Activated naive CD4-positive, alpha-beta T cell treated with anti-CD3 and anti-CD28 coated beads, Interleukin-2, amount 50 U/mL, for 72 hours (primary cell): ENCODE results near the gene SEMA5A. TPM values are rescaled to one million over a fixed set of nuclear protein-coding genes. Genes with fewer than 3 reads are reported as not detected.

ENCODE experiments used
- ATAC-seq, 2 donors: fragments of 150-1000 bp; cut with Tn5 transposase; 2 replicates each; pipeline ENCODE4 v1.10.0; 2021; ENCODE audit warnings: mild to moderate bottlenecking in 2 of 2, moderate library complexity in 2 of 2
- DNase-seq, 2 donors: peaks; one replicate each; pipeline ENCODE4 v3.0.0; 2021 to 2022; ENCODE audit warnings: low spot score in 2 of 2
- H3K27ac Mint-ChIP-seq, 2 donors: one replicate each; pipeline ENCODE4 v1.8.0; 2022; ENCODE audit warnings: mild to moderate bottlenecking in 2 of 2, mixed read lengths in 2 of 2
- H3K36me3 Mint-ChIP-seq, 2 donors: one replicate each; pipeline ENCODE4 v1.8.0; 2022; ENCODE audit warnings: mixed read lengths in 2 of 2
- H3K9me3 Mint-ChIP-seq, 2 donors: one replicate each; pipeline ENCODE4 v1.8.0; 2022; ENCODE audit warnings: mixed read lengths in 2 of 2
- total RNA-seq, 2 donors: library from RNA; stranded (reverse); gene quantifications; one replicate each; pipeline ENCODE4 v1.2.3, GENCODE V29; 2022

SEMA5A gene
- total RNA-seq, 2 donors from 2014 or later: not detected

DNA sequence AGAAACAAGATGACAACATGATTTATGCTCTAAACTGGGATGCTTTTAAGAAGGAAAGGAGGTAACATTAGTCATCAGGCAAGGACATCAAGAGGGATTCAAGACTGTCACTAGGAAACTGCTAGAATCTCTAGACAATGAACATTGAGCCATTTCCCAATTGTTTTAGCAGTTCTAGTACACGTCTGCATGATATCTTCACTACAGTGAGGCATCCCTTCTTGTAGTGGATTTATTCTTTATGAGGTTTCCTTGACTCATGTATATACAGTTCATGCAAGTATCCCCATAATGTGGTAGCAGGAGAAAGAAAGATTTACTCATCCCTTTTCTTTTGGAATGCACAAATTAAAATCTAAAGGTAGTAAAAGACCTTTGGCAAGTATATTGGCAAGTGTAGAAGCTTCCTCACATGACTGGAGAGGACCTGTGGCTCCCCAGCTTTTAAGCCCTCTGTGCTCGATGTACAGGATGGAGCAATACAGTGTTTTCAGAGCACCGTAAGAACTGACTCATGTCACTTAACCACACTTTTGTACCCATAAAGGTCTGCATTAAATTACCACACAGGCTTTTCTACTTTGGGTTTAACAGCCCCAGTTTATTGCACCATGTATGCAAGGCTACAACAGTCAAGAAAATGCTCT, 335.9 kb downstream of the SEMA5A start:
- H3K9me3 Mint-ChIP-seq: peaks cover 10 to 13% of the 10 kb centered on the region in 2 donors
- no peak for DNase-seq
- H3K36me3 Mint-ChIP-seq: no peaks in the 10 kb centered on the region
- no peak overlapping the region for H3K27ac Mint-ChIP-seq
- ATAC-seq: no peak

DNA sequence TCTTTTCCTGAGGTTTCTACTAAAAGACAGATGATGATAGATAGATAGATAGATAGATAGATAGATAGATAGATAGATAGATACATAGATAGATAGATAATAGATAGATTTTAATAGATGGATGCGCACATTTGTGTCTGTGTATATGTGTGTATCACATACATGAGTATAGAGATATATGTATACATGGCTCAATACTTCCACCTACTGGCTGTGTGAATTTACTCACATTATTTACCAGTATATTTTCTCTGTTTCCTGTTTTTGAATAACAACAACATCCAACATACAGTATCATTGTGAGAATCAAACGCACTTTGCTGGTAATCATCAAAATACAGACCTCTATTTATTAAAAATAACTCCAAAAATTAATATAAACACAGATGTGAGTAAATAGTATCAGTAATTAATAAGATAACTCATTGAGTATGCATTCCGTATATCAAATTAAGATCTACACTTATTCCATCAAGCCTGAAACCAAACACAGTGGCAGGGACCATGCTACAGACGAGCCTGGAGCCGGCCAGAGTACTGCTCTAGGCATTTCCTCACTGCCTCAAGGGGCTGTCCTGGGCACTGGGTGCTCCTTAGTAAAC, 338.0 kb downstream of the SEMA5A start:
- Mint-ChIP-seq H3K9me3 (no peaks in the 10 kb centered on the region), H3K36me3 (no peaks in the 10 kb centered on the region), H3K27ac (no peak overlapping the region)
- peak in 1 of 2 donors; percentile 51 for ATAC-seq
- DNase-seq: no peak

DNA sequence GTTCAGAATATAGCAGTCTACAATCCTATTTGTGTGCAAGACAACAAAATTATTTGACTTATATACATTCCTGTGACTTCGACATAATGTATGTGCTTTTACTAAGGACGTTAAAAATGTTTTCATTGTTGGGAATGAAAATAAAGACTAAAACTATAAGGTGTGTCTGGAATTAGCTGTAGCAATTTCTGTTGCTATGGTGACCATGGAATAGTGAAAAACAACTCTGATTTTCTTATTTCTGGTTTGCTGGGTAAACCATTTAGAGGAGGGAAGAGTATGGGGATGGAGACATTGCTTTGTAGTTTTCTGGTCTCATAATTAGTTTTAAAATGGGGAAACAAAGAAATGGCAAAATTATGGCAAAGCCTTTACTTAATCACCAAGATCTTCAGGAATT, 343.2 kb downstream of the SEMA5A start:
- H3K27ac Mint-ChIP-seq: no peak overlapping the region
- no peaks in the 10 kb centered on the region for H3K36me3 Mint-ChIP-seq
- DNase-seq: no peak
- no peaks in the 10 kb centered on the region for H3K9me3 Mint-ChIP-seq
- no peak for ATAC-seq

DNA sequence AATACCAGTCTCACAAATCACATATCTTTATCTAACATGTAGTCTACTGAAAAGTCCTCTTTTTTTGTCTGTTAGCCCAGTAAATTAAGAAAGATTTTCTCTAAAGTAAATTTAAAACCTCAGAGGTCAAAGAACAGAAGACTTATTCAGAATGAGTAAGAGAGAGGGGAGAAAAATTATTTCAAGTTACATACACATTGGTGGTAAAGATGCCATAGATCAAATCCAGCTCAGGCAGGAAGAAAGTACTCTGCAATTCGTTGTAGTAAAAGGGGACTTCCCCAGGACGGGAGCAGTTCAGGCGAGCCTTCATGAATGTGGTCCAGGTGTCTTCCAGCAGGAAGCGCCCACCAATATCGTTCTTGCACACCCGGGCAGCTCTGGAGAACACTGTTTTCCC, 344.1 kb downstream of the SEMA5A start:
- no peak for ATAC-seq
- Mint-ChIP-seq H3K27ac (no peak overlapping the region), H3K36me3 (no peaks in the 10 kb centered on the region), H3K9me3 (no peaks in the 10 kb centered on the region)
- no peak for DNase-seq

DNA sequence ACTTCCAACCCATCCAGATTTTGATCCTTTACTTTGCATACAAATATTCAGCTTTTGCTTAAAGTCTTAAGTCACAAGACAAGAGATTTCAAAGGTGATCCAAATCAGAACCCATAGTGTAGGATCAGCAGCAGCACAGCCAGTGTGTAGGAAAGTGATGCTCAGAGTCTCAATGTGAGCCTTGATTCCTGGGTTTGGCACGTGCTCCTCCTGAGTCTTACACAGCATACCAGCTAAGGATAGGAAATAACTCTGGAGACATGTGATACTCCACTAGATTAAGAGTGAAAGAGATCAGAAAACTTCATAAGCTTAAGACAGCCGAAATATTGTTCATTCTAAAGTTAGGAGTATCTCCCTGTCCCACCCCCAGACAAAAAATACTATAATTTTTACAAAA, 344.9 kb downstream of the SEMA5A start:
- ATAC-seq (no peak), DNase-seq (no peak)
- Mint-ChIP-seq H3K36me3 (no peaks in the 10 kb centered on the region), H3K9me3 (no peaks in the 10 kb centered on the region), H3K27ac (no peak overlapping the region)

DNA sequence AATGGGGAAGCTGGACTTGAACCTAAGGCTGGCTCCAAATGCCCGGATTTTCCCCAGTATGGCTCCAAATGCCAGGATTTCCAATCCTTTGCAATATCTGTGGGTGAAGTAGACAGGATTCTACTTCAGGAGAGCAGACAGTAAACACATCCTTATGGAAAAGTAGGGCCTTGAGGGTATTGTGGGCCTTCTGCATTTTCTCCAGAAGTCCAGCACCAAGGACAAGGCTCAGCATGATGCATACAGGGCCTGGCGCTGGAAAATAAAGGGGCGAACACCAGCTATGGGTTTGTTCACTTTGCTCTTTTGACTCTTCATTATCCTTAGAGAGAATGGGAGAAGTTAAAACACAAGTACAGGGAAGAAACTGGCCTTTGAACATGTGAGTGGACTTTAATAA, 347.5 kb downstream of the SEMA5A start:
- peaks cover 0 to 5% of the 10 kb centered on the region in 2 donors for H3K36me3 Mint-ChIP-seq
- no peaks in the 10 kb centered on the region for H3K9me3 Mint-ChIP-seq
- DNase-seq (no peak), ATAC-seq (no peak)
- H3K27ac Mint-ChIP-seq: no peak overlapping the region

DNA sequence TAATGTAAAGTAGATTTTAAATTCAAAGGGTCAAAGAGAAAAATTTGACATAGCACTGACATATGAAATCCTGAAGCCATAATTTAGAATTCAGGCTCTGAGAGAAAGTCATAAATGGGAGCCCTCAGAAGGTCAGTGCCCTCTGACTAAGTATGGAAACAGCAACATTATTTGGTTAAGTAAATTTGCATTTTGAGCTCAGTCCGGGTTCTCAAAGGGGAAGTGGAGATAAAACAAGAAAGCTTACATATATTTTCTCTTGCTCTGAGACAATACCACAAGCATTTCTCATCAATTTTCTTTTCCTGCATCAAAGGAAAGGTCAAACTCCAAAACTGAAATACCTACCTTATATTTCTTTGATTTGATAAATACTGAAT, 348.0 kb downstream of the SEMA5A start:
- Mint-ChIP-seq H3K9me3 (no peaks in the 10 kb centered on the region), H3K27ac (no peak overlapping the region), H3K36me3 (peaks cover 0 to 5% of the 10 kb centered on the region in 2 donors)
- DNase-seq (no peak), ATAC-seq (no peak)

DNA sequence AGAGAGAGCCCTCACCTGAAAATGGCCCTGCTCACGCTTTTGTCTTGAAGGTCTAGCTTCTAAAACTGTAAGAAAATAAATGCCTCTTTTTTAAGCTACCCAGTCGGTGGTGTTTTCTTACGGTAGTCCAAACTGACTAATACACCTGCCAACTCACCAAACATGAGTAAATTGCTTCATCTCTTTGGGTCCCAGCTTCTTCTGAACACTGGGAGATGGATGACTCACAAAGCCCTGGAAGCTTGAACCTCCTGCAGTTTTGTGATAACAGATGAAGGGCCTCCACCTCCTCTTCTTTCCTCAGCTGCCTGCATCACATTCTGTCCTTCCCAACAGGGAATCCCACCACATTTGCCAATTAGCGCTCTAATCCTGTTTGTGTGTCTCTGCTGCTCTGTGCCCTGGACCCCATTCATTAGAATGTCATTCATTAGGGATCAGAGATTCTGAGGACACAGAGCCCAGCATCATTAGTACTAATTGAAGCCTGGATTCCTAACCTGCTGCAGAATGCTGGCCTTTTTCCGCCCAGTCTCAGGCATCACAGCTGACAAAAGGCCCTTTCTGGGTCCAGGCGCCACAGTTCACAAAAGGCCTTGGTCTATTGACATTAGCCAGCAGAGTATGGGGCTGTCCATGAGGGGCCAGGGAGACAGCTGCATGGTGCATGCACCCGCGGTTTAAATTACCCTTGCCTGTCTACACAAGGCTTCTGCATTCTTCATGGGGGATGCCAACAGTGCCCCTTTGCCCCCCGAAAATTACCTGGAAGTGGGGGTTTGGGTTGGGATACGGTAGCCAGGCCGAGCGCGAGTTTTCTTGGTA, 349.3 kb downstream of the SEMA5A start:
- ATAC-seq (no peak), DNase-seq (no peak)
- Mint-ChIP-seq H3K36me3 (peaks cover 0 to 5% of the 10 kb centered on the region in 2 donors), H3K9me3 (peaks cover 0 to 4% of the 10 kb centered on the region in 2 donors), H3K27ac (no peak overlapping the region)

DNA sequence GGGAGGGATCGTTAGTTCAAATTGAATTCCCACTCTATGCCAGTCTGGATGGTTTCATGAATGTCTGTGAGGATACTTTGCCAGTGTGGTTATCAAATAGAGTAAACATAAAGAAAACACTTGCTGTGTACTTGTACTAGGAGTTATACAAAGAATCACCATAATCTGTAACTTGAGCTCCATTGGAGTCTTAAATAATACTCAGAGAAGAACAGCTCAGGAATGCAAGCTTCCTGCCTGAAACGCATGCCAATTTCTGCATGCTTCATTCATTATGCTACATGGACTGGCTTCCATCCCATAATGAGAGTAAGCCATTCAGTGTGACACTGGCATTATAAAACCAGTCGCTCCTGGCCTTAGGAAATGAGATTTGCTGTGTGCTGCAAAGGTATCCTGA, 351.4 kb downstream of the SEMA5A start:
- no peak for ATAC-seq
- no peak for DNase-seq
- H3K27ac Mint-ChIP-seq: no peak overlapping the region
- peaks cover 0 to 5% of the 10 kb centered on the region in 2 donors for H3K36me3 Mint-ChIP-seq
- peaks cover 0 to 8% of the 10 kb centered on the region in 2 donors for H3K9me3 Mint-ChIP-seq

DNA sequence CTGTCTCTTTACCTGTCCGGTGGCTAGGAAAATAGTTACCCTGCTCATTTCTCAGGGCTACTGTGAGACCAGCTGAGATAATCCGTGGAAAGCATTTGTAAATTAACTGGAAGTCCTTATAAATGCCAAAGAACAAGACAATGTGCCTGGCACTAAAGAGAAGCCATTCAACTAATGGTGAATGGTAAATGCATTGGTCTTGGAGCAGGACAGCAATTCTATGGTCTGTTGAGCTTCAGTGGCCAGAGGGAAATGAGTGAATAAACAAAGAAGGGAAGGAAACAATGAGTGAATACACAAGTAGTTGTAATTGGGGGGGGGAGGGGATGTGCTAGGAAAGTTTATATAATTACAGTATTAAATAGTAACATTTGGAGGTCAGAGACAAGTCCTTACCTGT, 353.6 kb downstream of the SEMA5A start:
- H3K36me3 Mint-ChIP-seq: peaks cover 0 to 10% of the 10 kb centered on the region in 2 donors
- DNase-seq (no peak), ATAC-seq (no peak)
- H3K27ac Mint-ChIP-seq: no peak overlapping the region
- peaks cover 6 to 17% of the 10 kb centered on the region in 2 donors for H3K9me3 Mint-ChIP-seq

DNA sequence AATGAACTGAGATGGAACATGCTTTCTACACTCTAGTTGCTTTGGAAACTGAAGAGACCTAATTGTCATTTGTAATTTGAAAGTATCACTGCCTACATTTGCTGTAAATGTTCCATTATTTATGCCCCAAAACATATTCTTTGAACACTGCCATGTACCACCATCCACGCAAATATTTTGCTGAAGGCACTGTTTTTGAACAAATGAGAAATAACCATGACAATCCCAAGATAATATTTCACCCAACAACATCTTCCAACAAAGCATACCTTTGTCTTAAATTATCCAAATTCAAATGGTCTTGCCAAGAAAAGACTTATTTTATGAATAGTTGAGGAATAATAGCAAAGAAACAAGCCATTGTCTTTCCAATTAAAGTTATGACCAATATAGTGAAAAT, 356.2 kb downstream of the SEMA5A start:
- Mint-ChIP-seq H3K36me3 (peaks cover 0 to 10% of the 10 kb centered on the region in 2 donors), H3K9me3 (peaks cover 10 to 18% of the 10 kb centered on the region in 2 donors), H3K27ac (no peak overlapping the region)
- DNase-seq (no peak), ATAC-seq (no peak)

DNA sequence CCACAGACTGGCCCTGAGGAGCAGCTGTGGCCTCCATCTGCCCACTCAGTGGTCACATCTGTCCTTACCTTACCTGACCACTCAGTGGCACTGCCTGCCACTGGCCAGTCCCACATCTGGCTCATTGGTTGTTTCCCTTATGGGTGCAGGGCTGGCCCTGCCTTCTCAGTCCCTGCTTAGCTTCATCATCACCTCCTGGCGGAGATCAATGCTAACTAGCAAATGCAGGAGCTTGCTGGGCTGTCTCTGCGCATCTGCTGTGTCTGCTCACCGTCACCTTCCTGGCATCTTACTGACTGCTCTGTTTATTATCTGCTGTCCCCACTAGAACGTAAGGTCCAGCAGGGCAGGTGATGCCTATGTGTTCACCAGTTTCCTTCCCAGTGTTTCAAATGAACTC, 356.9 kb downstream of the SEMA5A start:
- peaks cover 10 to 18% of the 10 kb centered on the region in 2 donors for H3K9me3 Mint-ChIP-seq
- H3K36me3 Mint-ChIP-seq: peaks cover 0 to 6% of the 10 kb centered on the region in 2 donors
- DNase-seq (no peak), ATAC-seq (no peak)
- H3K27ac Mint-ChIP-seq: no peak overlapping the region

DNA sequence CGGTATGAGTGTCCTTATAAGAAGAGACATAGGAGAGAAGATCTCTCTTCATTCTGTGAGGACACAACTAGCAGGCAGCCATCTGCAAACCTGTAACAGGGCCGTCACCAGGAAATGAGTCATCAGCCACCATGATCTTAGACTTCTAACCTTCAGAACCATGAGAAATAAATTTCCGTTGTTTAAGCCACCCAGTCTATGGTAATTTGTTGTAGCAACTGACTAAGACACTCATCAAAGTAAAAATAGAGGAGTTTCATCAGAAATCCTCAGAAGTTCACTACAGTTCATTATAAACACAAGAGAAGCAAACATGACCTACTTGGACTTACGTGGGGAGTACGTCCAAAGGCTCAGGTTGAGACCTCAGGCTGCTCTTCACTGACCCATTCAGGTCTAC, 357.7 kb downstream of the SEMA5A start:
- Mint-ChIP-seq H3K9me3 (peaks cover 10 to 22% of the 10 kb centered on the region in 2 donors), H3K27ac (no peak overlapping the region), H3K36me3 (peaks cover 0 to 5% of the 10 kb centered on the region in 2 donors)
- peak; percentile 29 to 85 for ATAC-seq
- DNase-seq: no peak

DNA sequence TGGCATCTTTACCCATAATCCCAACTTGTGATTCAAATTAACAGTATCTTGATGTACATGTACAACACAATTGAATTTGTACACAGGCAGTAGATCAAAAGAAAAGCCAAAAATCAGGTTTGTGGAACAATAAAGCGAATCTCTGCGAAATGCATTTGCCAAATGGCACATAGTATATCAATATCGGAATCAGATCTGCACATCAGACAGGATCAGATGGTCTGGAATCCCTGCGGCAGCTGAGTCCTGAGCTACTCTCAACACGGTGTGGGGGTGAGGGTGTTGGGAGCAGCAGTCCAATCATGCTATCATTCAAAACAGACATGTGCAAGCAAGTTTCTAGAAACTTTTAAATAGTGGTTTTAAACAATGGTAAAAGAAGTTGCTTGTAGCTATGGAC, 358.3 kb downstream of the SEMA5A start:
- H3K27ac Mint-ChIP-seq: no peak overlapping the region
- ATAC-seq: peak in 1 of 2 donors; percentile 5

DNA sequence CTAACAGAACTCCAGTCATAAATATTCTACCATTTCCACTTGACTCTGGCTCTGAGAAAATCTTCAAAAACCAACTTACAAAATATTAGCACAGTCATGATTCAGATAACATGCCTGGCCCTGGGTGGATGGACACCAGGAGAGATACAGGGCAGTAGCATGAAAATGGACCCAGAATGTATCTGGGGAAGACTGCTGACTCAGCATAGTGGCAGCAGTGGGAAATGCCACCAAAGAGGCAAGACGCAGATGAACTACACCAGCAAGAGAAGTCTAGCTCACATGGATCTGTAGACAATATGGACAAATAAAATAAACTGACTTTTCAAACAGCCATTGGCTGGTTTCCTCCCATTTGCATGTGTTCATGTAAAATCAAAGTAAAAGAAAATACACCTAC, 359.8 kb downstream of the SEMA5A start:
- peaks cover 0 to 5% of the 10 kb centered on the region in 2 donors for H3K36me3 Mint-ChIP-seq
- ATAC-seq (no peak), DNase-seq (no peak)
- no peak overlapping the region for H3K27ac Mint-ChIP-seq
- peaks cover 10 to 19% of the 10 kb centered on the region in 2 donors for H3K9me3 Mint-ChIP-seq

More for the DNA sequence above, 358.3 kb downstream of the SEMA5A start:
- H3K36me3 Mint-ChIP-seq: peaks cover 0 to 5% of the 10 kb centered on the region in 2 donors
- peaks cover 10 to 22% of the 10 kb centered on the region in 2 donors for H3K9me3 Mint-ChIP-seq
- DNase-seq: no peak

DNA sequence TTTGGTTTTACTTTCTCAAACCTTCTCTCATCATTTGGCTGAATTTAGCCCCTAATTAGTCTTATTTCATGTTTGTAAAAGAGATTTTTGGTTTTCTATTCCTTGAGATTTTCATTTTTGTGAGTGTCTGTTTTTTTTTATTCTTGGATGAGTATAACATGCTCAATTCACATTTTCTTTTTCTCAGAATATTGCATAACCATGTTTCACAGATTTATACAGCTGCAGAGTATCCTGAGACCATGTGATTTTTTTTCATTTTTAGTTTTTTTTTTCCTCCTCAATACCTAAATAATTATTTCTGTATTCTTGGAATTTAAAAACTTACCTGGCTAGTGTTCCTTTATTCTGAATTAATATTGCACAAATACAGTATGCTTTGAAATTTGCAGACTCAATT, 361.9 kb downstream of the SEMA5A start:
- ATAC-seq (no peak), DNase-seq (no peak)
- H3K27ac Mint-ChIP-seq: no peak overlapping the region
- H3K9me3 Mint-ChIP-seq: peaks cover 10 to 12% of the 10 kb centered on the region in 2 donors
- peaks cover 0 to 3% of the 10 kb centered on the region in 2 donors for H3K36me3 Mint-ChIP-seq

DNA sequence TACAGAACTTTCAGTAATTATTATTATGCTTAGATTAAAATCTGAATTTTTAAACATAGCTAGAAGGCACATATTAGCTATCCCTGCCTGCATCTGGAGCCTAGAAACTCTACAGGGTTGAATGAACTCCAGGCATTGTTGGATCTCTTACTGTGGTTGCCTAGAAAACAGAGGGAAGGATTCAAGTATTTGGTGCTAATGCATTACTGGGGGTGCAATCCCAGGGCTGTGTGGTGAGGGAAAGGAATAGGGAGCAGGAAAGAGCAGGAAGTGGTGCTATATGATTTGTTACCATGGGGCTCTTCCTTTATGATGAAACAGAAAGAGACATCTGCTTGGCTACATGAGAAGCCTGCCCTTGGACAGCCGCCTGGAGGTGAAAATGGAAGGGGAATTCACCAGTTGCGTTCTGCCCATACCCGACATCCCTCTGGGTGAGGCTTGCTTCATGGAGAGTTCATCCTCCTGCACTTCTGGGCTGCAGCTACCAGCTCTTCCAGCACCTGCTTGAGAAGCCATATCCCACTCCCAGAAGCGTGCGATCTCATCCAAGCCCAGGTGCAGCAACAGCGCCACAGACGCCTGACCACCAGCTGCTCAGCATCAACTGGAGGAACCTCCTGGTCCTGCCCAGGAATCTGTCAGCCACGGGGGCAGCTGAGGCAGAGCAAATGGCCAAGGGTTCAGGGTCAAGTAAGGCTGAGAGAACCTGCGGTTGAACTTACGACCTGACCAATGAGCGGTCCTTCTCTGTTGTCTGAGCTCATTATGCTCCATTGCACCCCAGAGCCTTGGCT, 362.8 kb downstream of the SEMA5A start:
- H3K9me3 Mint-ChIP-seq: peaks cover 9 to 10% of the 10 kb centered on the region in 2 donors
- DNase-seq (no peak), ATAC-seq (no peak)
- H3K27ac Mint-ChIP-seq: no peak overlapping the region
- H3K36me3 Mint-ChIP-seq: no peaks in the 10 kb centered on the region
